Panc1 (cell line): Measurements from ENCODE around the gene TTC3. TPM values are rescaled to one million over a fixed set of nuclear protein-coding genes. Genes with fewer than 3 reads are reported as not detected.
A peak's percentile ranks its signal among the peaks of the same experiment; 100 is the strongest.

Experiments used
- ATAC-seq: fragments of 200-7000 bp; cut with Tn5 transposase; 2 replicates; pipeline ENCODE4 v1.9.1; 2020; ENCODE audit warnings: mild to moderate bottlenecking, moderate library complexity
- BruUV-seq: library from RNA; stranded (reverse); fragments of 400-500 nt; replicated peaks from 2 replicates; lab custom pipeline; 2021; lab: Mats Ljungman, UMichigan
- CTCF ChIA-PET: fragments of 300-600 bp; sonication (Branson Sonifier 250); formaldehyde crosslinking; loops from one replicate; lab custom pipeline; 2022; ENCODE audit warnings: antibody characterized with exemption; lab: Charles Lee
- POLR2A ChIA-PET: fragments of 300-600 bp; sonication (Branson Sonifier 250); formaldehyde crosslinking; loops from one replicate; lab custom pipeline; 2022; ENCODE audit warnings: antibody characterized with exemption; lab: Charles Lee
- DNase-seq: peaks from one replicate; pipeline ENCODE4 v3.0.0-alpha.2; 2010; ENCODE audit warnings: low read depth, low spot score
- H3K27ac ChIP-seq: 2 replicates; pipeline ENCODE4 v1.5.1; 2011; ENCODE audit warnings: mild to moderate bottlenecking, low read length, inconsistent platforms
- H3K27me3 ChIP-seq: fragments of 200-500 bp; sonication (Bioruptor generic); 2 replicates; pipeline ENCODE4 v1.6.0; 2014; ENCODE audit warnings: low read length, inconsistent platforms; ENCODE audit not compliant: control insufficient read depth, insufficient read depth
- H3K36me3 ChIP-seq: fragments of 200-500 bp; sonication (Bioruptor generic); 2 replicates; pipeline ENCODE4 v1.5.1; 2014; ENCODE audit warnings: inconsistent platforms, mild to moderate bottlenecking, low read length, moderate library complexity; ENCODE audit not compliant: control insufficient read depth, insufficient read depth
- H3K4me1 ChIP-seq: 2 replicates; pipeline ENCODE4 v1.5.1; 2011; ENCODE audit warnings: inconsistent platforms, mild to moderate bottlenecking, low read length, moderate library complexity; ENCODE audit not compliant: control insufficient read depth, insufficient read depth
- H3K4me3 ChIP-seq, 2 experiments: 2 replicates each; pipeline ENCODE4 v1.5.1; 2011 to 2012; ENCODE audit warnings: low read depth in 2 of 2, low read length in 2 of 2, mild to moderate bottlenecking in 2 of 2, inconsistent platforms in 1 of 2, moderate library complexity in 1 of 2
- H3K9me3 ChIP-seq: fragments of 200-500 bp; sonication (Bioruptor generic); 2 replicates; pipeline ENCODE4 v1.5.1; 2014; ENCODE audit warnings: low read depth, mild to moderate bottlenecking, inconsistent platforms, low read length, moderate library complexity; ENCODE audit not compliant: control insufficient read depth, insufficient read depth
- CTCF ChIP-seq: fragments of 450-650 bp; IDR thresholded peaks from 2 replicates; pipeline ENCODE4 v1.5.1; 2017; ENCODE audit warnings: mild to moderate bottlenecking
- POLR2AphosphoS5 ChIP-seq: IDR thresholded peaks from 2 replicates; pipeline ENCODE4 v1.6.1; 2012; ENCODE audit warnings: mild to moderate bottlenecking, low read depth, low read length, moderate library complexity
- REST ChIP-seq, 2 experiments: IDR thresholded peaks; 2 replicates each; pipeline ENCODE4 v1.6.1; 2011 to 2012; ENCODE audit warnings: low read depth in 2 of 2, control low read depth in 1 of 2, low read length in 1 of 2, mild to moderate bottlenecking in 1 of 2, moderate library complexity in 1 of 2; ENCODE audit not compliant: insufficient read depth in 1 of 2
- SIN3A ChIP-seq: IDR thresholded peaks from 2 replicates; pipeline ENCODE4 v1.6.1; 2012; ENCODE audit warnings: low read depth, mild to moderate bottlenecking, low read length, moderate library complexity, borderline replicate concordance; ENCODE audit not compliant: insufficient read depth
- TCF7L2 ChIP-seq: IDR thresholded peaks from 2 replicates; pipeline ENCODE4 v1.6.1; 2011; ENCODE audit warnings: mild to moderate bottlenecking, low read depth, low read length, inconsistent platforms
- in situ Hi-C: cut with HindIII; loops from 2 replicates; pipeline ENCODE4 v1.10.0; 2016; ENCODE audit warnings: low sequenced_read_pairs, low pct_unique_long_range_greater_than_20kb
- intact Hi-C: fragments of 100-400 bp; cut with micrococcal nuclease; formaldehyde crosslinking; loops from one replicate; pipeline ENCODE4 v1.10.0; 2022; ENCODE audit not compliant: unreplicated experiment
- total RNA-seq: library from RNA; stranded (reverse); gene quantifications from one replicate; pipeline ENCODE4 v1.2.1, GENCODE V29; 2021; ENCODE audit not compliant: unreplicated experiment

The TTC3 gene
- total RNA-seq, 1 experiment from 2014 or later, result 83.0 TPM

DNA sequence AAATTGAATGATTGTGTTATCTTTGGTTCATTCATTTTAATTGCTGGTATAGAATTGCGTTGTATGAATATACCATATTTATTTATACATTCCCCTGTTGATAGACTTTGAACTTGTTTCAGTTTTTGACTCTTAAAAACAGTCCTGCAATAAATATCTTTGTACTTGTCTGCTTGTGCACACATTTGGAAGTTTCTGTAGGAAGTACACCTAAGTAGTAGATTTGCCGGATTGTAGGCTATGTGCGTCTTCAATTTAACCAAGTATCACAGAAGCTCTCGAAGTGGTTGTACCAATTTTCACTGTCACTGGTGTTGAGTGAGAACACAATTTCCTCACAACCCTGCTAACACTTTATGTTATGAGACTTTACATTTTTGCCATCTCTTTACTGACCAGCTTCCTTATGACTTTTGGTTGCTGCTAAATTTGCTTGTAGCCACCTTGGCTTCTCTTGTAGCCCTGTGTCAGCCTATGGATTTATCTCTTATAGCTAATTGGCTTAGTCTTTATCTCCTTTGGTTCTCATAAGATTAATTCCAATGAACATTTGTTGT lies 2.2 kb downstream of the TTC3 start:
- no peaks in the 10 kb centered on the region for H3K36me3 ChIP-seq
- in situ Hi-C loops (no loop called here), intact Hi-C loops (loop anchor here (10.0 kb wide), 1 partner anchor 60 kb away; no protein-coding TSS in a partner anchor)
- H3K4me1 ChIP-seq, result peaks cover 14% of the 10 kb centered on the region; the same call in 1 of the 2 replicates
- no peak for DNase-seq
- no peak for ATAC-seq
- no peak for TF ChIP-seq POLR2AphosphoS5
- TF ChIP-seq REST (IDR thresholded peaks at IDR 0.05; ENCODE audit: insufficient read depth in 1 of 2, low read depth in 2 of 2, low read length in 1 of 2), result no peak
- no peaks in the 10 kb centered on the region for H3K9me3 ChIP-seq
- H3K27me3 ChIP-seq, result no peaks in the 10 kb centered on the region
- ChIA-PET CTCF (interaction anchor here (0.6 to 0.7 kb wide), 2 partner anchors 46 to 99 kb away, joined by 3 read pairs; no protein-coding TSS in a partner anchor), POLR2A (interaction anchor here (0.7 kb wide), 1 partner anchor 9 kb away, joined by 3 read pairs; no protein-coding TSS in a partner anchor)
- no TSS peak for BruUV-seq
- H3K4me3 ChIP-seq, result peak overlapping the region in 1 of 2 experiments; percentile 82; a peak in 1 of 4 replicates
- no peak overlapping the region; the same call in 1 of the 2 replicates for H3K27ac ChIP-seq

DNA sequence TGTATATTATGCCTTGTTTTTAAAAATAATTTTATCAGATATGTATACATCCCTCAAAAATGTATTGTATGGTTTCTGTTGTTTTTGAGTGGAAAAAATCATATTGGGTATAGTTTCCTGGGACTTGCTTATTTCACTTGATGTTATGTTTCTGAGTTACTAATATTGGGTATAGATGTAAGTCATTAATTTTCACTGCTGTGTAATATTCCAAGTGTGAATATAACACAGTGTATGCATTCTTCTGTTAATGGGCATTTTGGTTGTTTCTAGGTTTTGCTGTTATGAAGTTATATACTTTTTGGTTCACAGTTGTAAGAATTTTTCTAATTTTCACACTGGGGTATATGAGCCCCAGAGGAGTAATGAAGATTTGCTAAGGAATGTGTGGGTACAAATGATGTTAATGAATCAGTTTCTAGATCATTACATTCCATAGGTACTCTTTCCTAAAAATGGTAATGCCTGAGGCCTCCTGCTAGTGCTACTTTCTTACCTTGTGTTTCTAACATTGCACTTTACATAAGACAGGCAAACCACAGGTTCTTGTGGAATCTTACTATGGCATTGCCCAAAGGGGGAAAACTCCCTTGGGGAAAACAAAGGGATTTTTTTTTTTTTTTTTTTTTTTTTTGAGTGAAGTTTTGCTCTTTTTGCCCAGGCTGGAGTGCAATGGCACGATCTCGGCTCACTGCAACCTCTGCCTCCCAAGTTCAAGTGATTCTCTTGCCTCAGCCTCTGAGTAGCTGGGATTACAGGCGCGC lies 3.2 kb downstream of the TTC3 start:
- POLR2A ChIA-PET, result no interaction called here
- in situ Hi-C loops, result no loop called here
- Histone ChIP-seq H3K36me3 (no peaks in the 10 kb centered on the region), H3K27ac (no peak overlapping the region), H3K9me3 (no peaks in the 10 kb centered on the region), H3K27me3 (no peaks in the 10 kb centered on the region), H3K4me3 (no peak overlapping the region), H3K4me1 (peaks cover 14% of the 10 kb centered on the region; the same call in 1 of the 2 replicates)
- DNase-seq (no peak), ATAC-seq (no peak)
- intact Hi-C loops, result loop anchor here (10.0 kb wide), 1 partner anchor 61 kb away; no protein-coding TSS in a partner anchor
- CTCF ChIA-PET, result no interaction called here
- TF ChIP-seq REST (IDR thresholded peaks at IDR 0.05; ENCODE audit: insufficient read depth in 1 of 2, low read depth in 2 of 2, low read length in 1 of 2), result no peak
- TF ChIP-seq TCF7L2, result no peak
- TF ChIP-seq POLR2AphosphoS5, result no peak
- TF ChIP-seq SIN3A, result no peak
- no peak for TF ChIP-seq CTCF
- no TSS peak for BruUV-seq
